Upper lobe of right lung (tissue), 1 donor: Measurements from ENCODE around the gene FLYWCH1. TPM values are rescaled to one million over a fixed set of nuclear protein-coding genes. Genes with fewer than 3 reads are reported as not detected.

ENCODE experiments used
- ATAC-seq: fragments of 200-7000 bp; cut with Tn5 transposase; one replicate; pipeline ENCODE4 v1.9.1; 2020; ENCODE audit warnings: mild to moderate bottlenecking, moderate library complexity
- DNase-seq: peaks from one replicate; pipeline ENCODE4 v3.0.0-alpha.2; 2020
- H3K27ac ChIP-seq: fragments of 200-600 bp; one replicate; pipeline ENCODE4 v1.8.0; 2022
- H3K27me3 ChIP-seq: fragments of 200-600 bp; one replicate; pipeline ENCODE4 v1.8.0; 2022; ENCODE audit warnings: mild to moderate bottlenecking
- H3K36me3 ChIP-seq: fragments of 200-600 bp; one replicate; pipeline ENCODE4 v1.8.0; 2022
- H3K4me1 ChIP-seq: fragments of 200-600 bp; one replicate; pipeline ENCODE4 v1.8.0; 2022
- H3K4me3 ChIP-seq: fragments of 200-600 bp; one replicate; pipeline ENCODE4 v1.8.0; 2022; ENCODE audit warnings: mild to moderate bottlenecking
- H3K9me3 ChIP-seq: fragments of 200-600 bp; one replicate; pipeline ENCODE4 v1.8.0; 2022
- intact Hi-C: fragments of 100-400 bp; cut with DNase I; formaldehyde crosslinking; loops from one replicate; pipeline ENCODE4 v1.11.0; 2022
- total RNA-seq: library from RNA; stranded (reverse); fragmentation: NEBNext Ultra II Directional; extraction: Animal tissue kit (Norgen Biotek cat#: 25700); gene quantifications from one replicate; pipeline ENCODE4 v1.2.1, GENCODE V29; 2021
- TF ChIP-seq, protein P1 (sequence below): fragments of 200-600 bp; IDR thresholded peaks from one replicate; pipeline ENCODE4 v1.8.0; 2022; ENCODE audit warnings: antibody characterized with exemption
- donor health status: DM: no; HTN: yes; CAD: no; lungs with severe emphysema.

Gene FLYWCH1
- total RNA-seq, 1 donor from 2014 or later, result 41.3 TPM

DNA sequence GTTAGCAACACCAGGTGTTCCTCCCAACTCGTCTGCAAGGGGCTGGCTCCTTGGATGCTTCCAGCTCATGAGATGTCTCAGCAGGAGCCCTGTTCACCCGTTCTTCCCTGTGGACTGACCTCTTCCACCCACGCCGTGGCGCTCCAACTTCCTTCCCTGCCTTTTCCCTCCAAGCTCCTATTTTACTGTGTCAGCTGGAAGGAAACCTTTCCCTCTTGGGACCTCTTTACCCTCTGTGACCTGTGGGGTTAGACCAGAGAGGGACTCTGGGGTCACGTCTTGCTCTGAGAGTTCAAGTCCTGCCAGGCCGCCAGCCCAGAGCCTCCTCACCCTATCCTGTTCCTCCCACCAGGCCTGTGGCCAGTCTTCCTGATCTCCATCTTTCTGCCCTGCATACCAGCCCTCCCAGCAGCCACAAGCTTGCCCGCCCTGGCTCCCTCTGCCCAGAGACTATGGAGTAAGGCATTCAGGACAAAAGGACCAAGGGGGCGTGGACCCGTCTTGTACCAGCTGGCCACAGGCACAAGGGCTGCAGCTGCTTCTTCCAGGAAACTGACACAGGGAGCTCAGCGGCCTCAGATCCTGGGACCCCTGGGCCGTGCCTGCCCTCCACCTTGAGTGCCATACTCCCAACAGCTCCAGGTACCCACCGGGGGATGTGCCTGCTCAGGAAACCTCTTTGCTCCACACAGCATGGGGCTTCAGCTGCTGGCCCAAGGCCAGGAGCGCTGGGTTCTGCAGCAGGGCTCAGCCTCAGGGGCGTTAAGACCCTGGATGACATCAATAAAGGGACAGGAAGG, 60.5 kb downstream of the FLYWCH1 start:
- H3K9me3 ChIP-seq, result no peaks in the 10 kb centered on the region
- H3K27me3 ChIP-seq, result peaks cover 13% of the 10 kb centered on the region
- H3K36me3 ChIP-seq, result no peaks in the 10 kb centered on the region
- TF ChIP-seq, protein P1, sequence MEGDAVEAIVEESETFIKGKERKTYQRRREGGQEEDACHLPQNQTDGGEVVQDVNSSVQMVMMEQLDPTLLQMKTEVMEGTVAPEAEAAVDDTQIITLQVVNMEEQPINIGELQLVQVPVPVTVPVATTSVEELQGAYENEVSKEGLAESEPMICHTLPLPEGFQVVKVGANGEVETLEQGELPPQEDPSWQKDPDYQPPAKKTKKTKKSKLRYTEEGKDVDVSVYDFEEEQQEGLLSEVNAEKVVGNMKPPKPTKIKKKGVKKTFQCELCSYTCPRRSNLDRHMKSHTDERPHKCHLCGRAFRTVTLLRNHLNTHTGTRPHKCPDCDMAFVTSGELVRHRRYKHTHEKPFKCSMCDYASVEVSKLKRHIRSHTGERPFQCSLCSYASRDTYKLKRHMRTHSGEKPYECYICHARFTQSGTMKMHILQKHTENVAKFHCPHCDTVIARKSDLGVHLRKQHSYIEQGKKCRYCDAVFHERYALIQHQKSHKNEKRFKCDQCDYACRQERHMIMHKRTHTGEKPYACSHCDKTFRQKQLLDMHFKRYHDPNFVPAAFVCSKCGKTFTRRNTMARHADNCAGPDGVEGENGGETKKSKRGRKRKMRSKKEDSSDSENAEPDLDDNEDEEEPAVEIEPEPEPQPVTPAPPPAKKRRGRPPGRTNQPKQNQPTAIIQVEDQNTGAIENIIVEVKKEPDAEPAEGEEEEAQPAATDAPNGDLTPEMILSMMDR, result no peak
- no peak overlapping the region for H3K4me3 ChIP-seq
- DNase-seq, result no peak
- ATAC-seq, result no peak
- H3K4me1 ChIP-seq, result peaks cover 17% of the 10 kb centered on the region
- intact Hi-C loops, result no loop called here
- H3K27ac ChIP-seq, result no peak overlapping the region

DNA sequence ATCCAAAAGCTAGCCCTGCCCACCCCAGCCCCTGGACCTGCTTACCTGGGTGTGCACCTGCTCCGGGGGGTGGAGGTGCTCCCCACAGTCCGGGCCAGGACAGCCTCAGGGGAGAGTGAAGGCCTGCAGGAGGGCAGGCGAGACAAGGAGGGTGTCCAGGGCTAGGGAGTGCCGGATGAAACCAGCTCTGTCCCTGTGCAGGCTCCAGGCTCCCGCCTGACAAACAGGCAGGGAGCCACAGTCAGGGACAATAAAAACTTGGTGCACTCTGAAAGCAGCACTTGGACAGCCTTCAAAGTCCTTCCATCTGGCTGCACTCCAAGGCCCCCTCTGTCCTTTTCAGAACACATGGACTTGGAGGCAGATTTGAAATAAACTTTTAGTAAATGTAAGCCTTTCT, 61.4 kb downstream of the FLYWCH1 start:
- Histone ChIP-seq H3K4me1 (peaks cover 16% of the 10 kb centered on the region), H3K36me3 (no peaks in the 10 kb centered on the region), H3K27me3 (peaks cover 4% of the 10 kb centered on the region), H3K4me3 (no peak overlapping the region), H3K9me3 (no peaks in the 10 kb centered on the region), H3K27ac (no peak overlapping the region)
- DNase-seq (no peak), ATAC-seq (no peak)
- intact Hi-C loops, result no loop called here
- TF ChIP-seq, protein P1, result no peak

DNA sequence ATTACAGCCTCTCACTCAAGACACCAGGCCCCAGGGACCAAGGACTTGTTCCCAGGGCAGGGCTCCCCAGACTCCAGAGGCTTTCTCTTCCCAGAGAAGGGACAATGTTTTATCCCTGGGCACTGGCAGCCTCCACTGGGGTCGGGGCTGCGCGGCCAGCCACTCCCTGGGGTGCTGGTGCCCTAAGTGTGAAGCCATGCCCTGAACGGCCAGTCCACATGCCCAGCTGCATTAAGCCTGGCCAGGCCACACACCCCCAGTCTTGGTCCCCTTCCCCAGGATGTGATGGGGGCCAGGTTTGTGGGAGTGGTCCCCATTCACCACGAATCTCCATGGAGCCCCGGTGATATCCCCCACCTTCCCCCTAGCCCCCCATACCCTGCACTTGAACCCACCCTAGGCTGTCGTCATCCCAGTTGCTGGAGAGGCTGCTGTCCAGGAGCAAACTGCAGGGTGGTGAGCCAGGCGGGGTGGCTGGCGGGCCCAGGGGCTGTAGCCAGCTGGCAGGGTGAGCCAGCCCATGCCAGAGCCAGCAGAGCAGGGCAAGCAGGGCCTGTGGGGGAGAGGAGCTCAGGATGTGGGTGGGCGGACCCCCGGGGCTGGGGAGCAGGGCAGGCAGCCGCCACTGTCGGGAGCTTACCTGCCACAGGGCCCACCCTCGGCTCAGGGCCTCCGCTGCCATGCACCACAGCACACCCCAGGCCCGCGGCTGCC, 62.0 kb downstream of the FLYWCH1 start:
- DNase-seq (no peak), ATAC-seq (no peak)
- Histone ChIP-seq H3K9me3 (no peaks in the 10 kb centered on the region), H3K4me1 (peaks cover 9% of the 10 kb centered on the region), H3K36me3 (no peaks in the 10 kb centered on the region), H3K27me3 (no peaks in the 10 kb centered on the region), H3K4me3 (no peak overlapping the region), H3K27ac (no peak overlapping the region)
- intact Hi-C loops, result no loop called here
- TF ChIP-seq, protein P1, result no peak

DNA sequence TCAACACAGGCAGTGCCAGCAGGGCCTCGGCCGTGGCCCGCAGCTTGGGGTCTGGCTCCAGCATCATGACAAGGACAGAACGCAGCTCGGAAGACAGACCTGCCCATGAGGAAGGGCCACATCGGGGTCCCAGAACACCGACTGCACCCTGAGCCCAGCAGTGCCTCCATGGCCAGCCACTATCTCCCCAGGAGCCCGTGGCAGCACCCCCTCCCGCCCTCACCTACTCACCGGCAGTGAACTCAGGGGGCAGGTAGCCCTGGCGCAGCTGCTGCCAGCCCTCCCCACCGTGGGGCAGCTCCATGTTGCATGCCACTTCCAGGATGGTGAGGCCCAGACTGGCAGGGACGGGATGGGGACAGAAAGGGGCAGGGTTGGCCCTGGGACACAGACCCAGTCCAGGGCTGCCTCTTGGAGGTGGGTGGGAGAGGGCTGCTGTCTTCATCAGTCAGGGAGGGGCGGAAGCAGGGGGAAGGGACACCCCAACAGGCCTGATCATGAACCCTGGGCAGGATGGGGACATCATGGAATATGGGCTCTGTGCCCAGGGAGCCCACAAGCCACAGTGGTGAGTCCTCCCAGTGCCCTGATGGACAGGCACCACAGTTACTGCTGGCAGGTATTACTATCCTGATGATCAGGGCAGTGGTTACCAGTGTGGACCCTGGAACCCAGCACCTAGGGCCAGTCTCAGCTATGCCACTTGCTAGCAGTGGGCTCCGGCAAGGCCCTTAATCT, 62.8 kb downstream of the FLYWCH1 start:
- Histone ChIP-seq H3K9me3 (no peaks in the 10 kb centered on the region), H3K36me3 (no peaks in the 10 kb centered on the region), H3K4me1 (peaks cover 9% of the 10 kb centered on the region), H3K27ac (no peak overlapping the region), H3K27me3 (no peaks in the 10 kb centered on the region), H3K4me3 (no peak overlapping the region)
- DNase-seq (no peak), ATAC-seq (no peak)
- TF ChIP-seq, protein P1, result no peak
- intact Hi-C loops, result no loop called here

DNA sequence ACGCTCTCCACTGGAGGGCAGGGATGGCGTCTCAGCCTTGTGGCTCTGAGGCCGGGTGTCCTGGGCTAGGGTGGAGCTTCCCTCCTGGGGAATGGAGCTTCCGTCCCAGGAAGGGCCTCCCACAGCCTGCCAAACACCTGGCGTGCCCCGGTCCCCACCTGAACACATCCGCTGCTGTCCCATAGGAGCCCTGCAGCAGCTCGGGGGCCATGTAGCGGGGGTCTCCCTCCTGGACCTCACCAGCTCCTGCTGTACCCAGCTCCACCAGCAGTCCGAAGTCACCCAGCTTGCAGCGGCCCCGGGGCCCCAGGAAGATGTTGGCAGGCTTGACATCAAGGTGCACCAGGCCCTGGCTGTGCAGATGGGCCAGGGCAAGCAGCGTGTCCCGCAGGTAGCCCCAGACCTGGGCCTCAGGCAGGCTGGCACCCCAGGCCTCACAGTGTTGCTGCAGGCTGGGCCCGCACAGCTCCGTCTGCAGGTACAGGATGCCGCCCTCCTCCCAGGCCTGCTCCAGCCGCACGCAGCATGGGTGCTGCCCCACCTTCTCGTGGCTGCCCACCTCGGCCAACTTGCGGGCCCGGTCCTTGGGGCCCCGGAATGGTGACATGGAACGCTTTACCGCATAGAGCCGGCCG, 63.5 kb downstream of the FLYWCH1 start:
- Histone ChIP-seq H3K4me3 (no peak overlapping the region), H3K36me3 (no peaks in the 10 kb centered on the region), H3K9me3 (no peaks in the 10 kb centered on the region), H3K4me1 (peaks cover 10% of the 10 kb centered on the region), H3K27me3 (no peaks in the 10 kb centered on the region), H3K27ac (no peak overlapping the region)
- intact Hi-C loops, result no loop called here
- TF ChIP-seq, protein P1, result no peak
- ATAC-seq, result no peak
- no peak for DNase-seq
